HG03565 (cell line): ENCODE data around the gene DLGAP4.

Experiments
- ATAC-seq: cut with Tn5 transposase; IDR thresholded peaks from one replicate; pipeline ENCODE4 v1.9.1; 2021; ENCODE audit warnings: mild to moderate bottlenecking, moderate library complexity; ENCODE audit not compliant: unreplicated experiment

Gene DLGAP4

GRCh38 chr20:36525620-36526365 is 219.7 kb downstream of the DLGAP4 start:
- no peak for ATAC-seq

GRCh38 chr20:36526521-36527011 is 220.4 kb downstream of the DLGAP4 start:
- ATAC-seq = no peak

GRCh38 chr20:36527331-36528125 is 221.4 kb downstream of the DLGAP4 start:
- no peak for ATAC-seq

GRCh38 chr20:36528176-36528874 is 222.2 kb downstream of the DLGAP4 start:
- no peak for ATAC-seq

- no peak for ATAC-seq
Measured at GRCh38 chr20:36528875-36529417, 222.8 kb downstream of the DLGAP4 start.

- ATAC-seq = no peak
Measured at GRCh38 chr20:36532388-36532787, 226.2 kb downstream of the DLGAP4 start.

- no peak for ATAC-seq
Measured at GRCh38 chr20:36532822-36533221, 226.7 kb downstream of the DLGAP4 start.

- ATAC-seq = no peak
Measured at GRCh38 chr20:36538026-36538722, 232.0 kb downstream of the DLGAP4 start.

- no peak for ATAC-seq
Measured at GRCh38 chr20:36540551-36541211, 234.5 kb downstream of the DLGAP4 start.

- no peak for ATAC-seq
Measured at GRCh38 chr20:36541227-36541767, 235.2 kb downstream of the DLGAP4 start, which contains the start of gene MYL9. Gene MYL9 (plus strand): TSS chr20:36541519. CDS start chr20:36544885, 3,366 bp downstream.

GRCh38 chr20:36541768-36542488 is 235.8 kb downstream of the DLGAP4 start:
- no peak for ATAC-seq

GRCh38 chr20:36542516-36543183 is 236.5 kb downstream of the DLGAP4 start:
- no peak for ATAC-seq

GRCh38 chr20:36543184-36544133 is 237.3 kb downstream of the DLGAP4 start:
- no peak for ATAC-seq

GRCh38 chr20:36544134-36545018 is 238.2 kb downstream of the DLGAP4 start:
- no peak for ATAC-seq

GRCh38 chr20:36546111-36546736 is 240.1 kb downstream of the DLGAP4 start:
- ATAC-seq = no peak
